WTC11 (cell line): ENCODE data around the gene ZNF609.

Experiments
- JUN ChIP-seq: sonication (generic); formaldehyde crosslinking; IDR thresholded peaks from 2 replicates; pipeline ENCODE4 v1.8.0; 2023; ENCODE audit warnings: mild to moderate bottlenecking, missing genetic modification reagents
- TF ChIP-seq, protein P1 (sequence below): sonication (generic); formaldehyde crosslinking; IDR thresholded peaks from 2 replicates; pipeline ENCODE4 v1.8.0; 2022; ENCODE audit warnings: mild to moderate bottlenecking, missing genetic modification reagents

DNA sequence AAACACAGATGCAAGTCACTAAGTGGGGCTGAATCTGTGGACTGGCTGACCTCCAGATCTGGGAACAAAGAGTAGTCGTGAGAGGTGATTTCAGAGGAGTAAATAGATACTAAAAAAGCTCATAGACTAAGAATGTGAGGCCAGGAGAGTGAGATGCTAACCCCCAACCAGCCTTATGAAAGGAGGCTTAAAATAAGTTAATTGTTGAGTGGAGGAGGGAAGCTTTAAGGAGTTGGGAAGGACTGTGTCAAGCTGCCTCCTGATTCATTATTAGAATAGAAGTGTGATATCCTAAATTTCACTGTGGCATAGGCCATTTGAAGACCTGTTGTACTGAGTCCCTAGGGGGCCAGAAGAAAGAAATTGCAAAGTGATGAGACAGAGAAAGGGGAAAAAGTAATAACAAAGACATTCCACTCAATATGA lies 207.4 kb downstream of the ZNF609 start:
- TF ChIP-seq JUN (CRISPR knock-in tag), result no peak
- TF ChIP-seq, protein P1, sequence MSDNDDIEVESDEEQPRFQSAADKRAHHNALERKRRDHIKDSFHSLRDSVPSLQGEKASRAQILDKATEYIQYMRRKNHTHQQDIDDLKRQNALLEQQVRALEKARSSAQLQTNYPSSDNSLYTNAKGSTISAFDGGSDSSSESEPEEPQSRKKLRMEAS (CRISPR knock-in tag), result no peak
